GF-D8 (cell line): ENCODE data around the gene CYP2J2.
"Not testable (repeated sequence)": the region's sequence is repeated elsewhere in the genome, so short reads cannot be mapped to it uniquely, and the experiment has no call there.

Experiments
- DNase-seq: peaks from one replicate; lab custom pipeline; 2025; lab: John Stamatoyannopoulos, UW

Gene CYP2J2

GRCh38 chr1:59866462-59866861, 60.1 kb downstream of the CYP2J2 start:
- DNase-seq: no peak

GRCh38 chr1:59857679-59858354, 68.8 kb downstream of the CYP2J2 start:
- DNase-seq: no peak

GRCh38 chr1:59856725-59857338, 69.7 kb downstream of the CYP2J2 start:
- DNase-seq: no peak

DNA sequence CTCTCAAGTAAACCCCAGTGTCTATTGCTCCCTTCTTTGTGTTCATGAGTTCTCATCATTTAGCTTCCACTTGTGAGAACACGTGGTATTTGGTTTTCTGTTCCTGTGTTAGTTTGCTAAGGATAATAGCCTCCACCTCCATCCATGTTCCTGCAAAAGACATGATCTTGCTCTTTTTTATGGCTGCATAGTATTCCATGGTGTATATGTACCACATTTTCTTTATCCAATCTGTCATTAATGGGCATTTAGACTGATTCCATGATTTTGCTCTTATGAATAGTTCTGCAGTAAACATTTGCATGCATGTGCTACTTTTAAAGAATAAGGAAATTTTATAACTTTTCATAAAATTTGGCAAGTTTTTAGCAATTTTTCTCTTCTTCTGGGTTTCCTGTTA, 71.3 kb downstream of the CYP2J2 start:
- not testable (repeated sequence) for DNase-seq

GRCh38 chr1:59852117-59852516, 74.5 kb downstream of the CYP2J2 start:
- no peak for DNase-seq

DNA sequence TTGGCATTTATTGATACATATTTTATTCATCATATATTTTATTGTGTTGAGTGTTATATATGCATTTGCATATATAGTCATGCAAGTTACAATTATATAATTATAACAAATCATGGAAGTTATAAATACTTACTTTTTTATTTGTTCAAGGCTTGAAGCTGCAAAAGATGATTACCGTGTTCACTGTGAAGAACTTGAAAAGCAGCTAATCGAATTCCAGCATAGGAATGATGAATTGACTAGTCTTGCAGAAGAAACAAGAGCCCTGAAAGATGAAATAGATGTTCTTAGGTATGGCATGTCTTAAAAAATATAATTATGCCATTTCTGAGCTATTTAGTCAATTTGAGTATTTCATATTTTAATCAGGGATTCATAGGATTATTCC, 79.7 kb downstream of the CYP2J2 start:
- DNase-seq: no peak

- no peak for DNase-seq
These were observed 80.2 kb downstream of the CYP2J2 start for GRCh38 chr1:59846209-59846894.

DNA sequence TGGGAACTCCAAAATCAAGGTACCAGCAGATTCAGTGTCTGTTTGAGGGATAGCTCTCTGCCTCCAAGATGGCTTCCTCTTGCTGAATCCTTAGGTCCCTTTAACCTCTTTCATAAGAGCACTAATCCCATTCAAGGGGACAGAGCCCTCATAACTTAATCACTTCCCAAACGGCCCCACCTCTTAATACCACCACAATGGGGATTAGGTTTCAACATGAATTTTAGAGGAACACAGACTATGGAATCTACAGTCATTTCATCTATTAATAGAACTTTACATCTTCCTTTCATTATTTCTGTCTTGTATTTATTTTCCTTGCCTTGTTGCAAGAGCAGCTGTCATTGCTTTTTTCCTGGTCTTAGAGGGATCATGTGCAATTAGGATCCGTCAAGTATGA, 81.5 kb downstream of the CYP2J2 start:
- no peak for DNase-seq
